ENCODE results near the gene GRB7. TPM values are rescaled to one million over a fixed set of nuclear protein-coding genes. Genes with fewer than 3 reads are reported as not detected.

Gene GRB7
- total and polyA plus RNA-seq, 10 of the 15 experiments (the other 5 are each of a cell fraction or from before 2014, with no cell fraction given) = 0.05 to 0.34 (median 0.19) TPM; not detected in 4

GRCh38 chr17:39794249-39794970 is 56.7 kb downstream of the GRB7 start (continued):
- TF ChIP-seq ZNF592 (IDR thresholded peaks at IDR 0.05) (no peak), RAD21 (IDR thresholded peaks at IDR 0.05; ENCODE audit: insufficient read depth, low read depth, low read length) (0 out of 2 replicates have a peak, but pooled peaks have one; percentile 2), PML (IDR thresholded peaks at IDR 0.05; ENCODE audit: low read length) (peak; percentile 58), DPF2 (IDR thresholded peaks at IDR 0.05) (peak; percentile 85; the same call in 1 of the 2 replicates), RELA (IDR thresholded peaks at IDR 0.05; ENCODE audit: borderline replicate concordance, partially characterized antibody) (no peak), ETV6 (conservative IDR thresholded peaks at IDR 0.05 in 1 of 2, IDR thresholded peaks at IDR 0.05 in 1 of 2; ENCODE audit: borderline replicate concordance in 1 of 2, low read depth in 1 of 2) (peak in 1 of 2 experiments; percentile 88; a peak in 2 of 4 replicates), CTCF (IDR thresholded peaks at IDR 0.05 in 2 of 3, conservative IDR thresholded peaks at IDR 0.05 in 1 of 3; ENCODE audit: control insufficient read depth in 2 of 3, extremely low read depth in 1 of 3, insufficient read depth in 1 of 3, low read depth in 3 of 3, low read length in 3 of 3) (no peak), ESRRA (IDR thresholded peaks at IDR 0.05; ENCODE audit: low read length) (peak; percentile 62; the same call in 1 of the 2 replicates), KDM1A (IDR thresholded peaks at IDR 0.05; ENCODE audit: borderline replicate concordance) (no peak), ZZZ3 (IDR thresholded peaks at IDR 0.05; ENCODE audit: control insufficient read depth, insufficient read length, low read depth) (no peak), HCFC1 (IDR thresholded peaks at IDR 0.05; ENCODE audit: low read length) (no peak), RCOR1 (conservative IDR thresholded peaks at IDR 0.05; ENCODE audit: low read depth, low read length) (no peak), HDAC2 (IDR thresholded peaks at IDR 0.05) (no peak), CEBPZ (IDR thresholded peaks at IDR 0.05; ENCODE audit: low read depth, low read length) (no peak), ZBTB33 (IDR thresholded peaks at IDR 0.05) (no peak), ATF3 (IDR thresholded peaks at IDR 0.05; ENCODE audit: borderline replicate concordance, extremely low read depth, low read depth, low read length) (no peak), IKZF2 (IDR thresholded peaks at IDR 0.05) (peak; percentile 91 to 96)
